Keratinocyte (primary cell): ENCODE results near the gene RIMKLA. TPM values are rescaled to one million over a fixed set of nuclear protein-coding genes. Genes with fewer than 3 reads are reported as not detected.

Source experiments
- DNase-seq: peaks from one replicate; pipeline ENCODE4 v3.0.0-alpha.2; 2011; ENCODE audit warnings: low read depth, missing footprints, low spot score
- FAIRE-seq: peaks from 2 replicates; lab custom pipeline; 2011; peaks lifted over from hg19 to GRCh38; lab: Jason Lieb, UNC
- H2AFZ ChIP-seq: 2 replicates; pipeline ENCODE4 v1.6.0; 2012; ENCODE audit warnings: low read length, control low read depth, inconsistent platforms; ENCODE audit not compliant: control insufficient read depth
- H3K27ac ChIP-seq: 2 replicates; pipeline ENCODE4 v1.5.1; 2011; ENCODE audit warnings: low read length; ENCODE audit not compliant: control insufficient read depth, insufficient read depth
- H3K27me3 ChIP-seq: 3 replicates; pipeline ENCODE4 v1.6.0; 2011; ENCODE audit warnings: low read length; ENCODE audit not compliant: control insufficient read depth, insufficient read depth; ENCODE audit errors: extremely low read depth
- H3K36me3 ChIP-seq, 2 experiments: 2 replicates in 1 of 2; 3 replicates in 1 of 2; pipeline ENCODE4 v1.5.1; 2011; ENCODE audit warnings: low read length in 2 of 2, mild to moderate bottlenecking in 1 of 2; ENCODE audit not compliant: control insufficient read depth in 2 of 2, insufficient read depth in 2 of 2; ENCODE audit errors: extremely low read depth in 1 of 2
- H3K4me1 ChIP-seq: 3 replicates; pipeline ENCODE4 v1.5.1; 2011; ENCODE audit warnings: low read length; ENCODE audit not compliant: control insufficient read depth, insufficient read depth; ENCODE audit errors: extremely low read depth
- H3K4me2 ChIP-seq: 3 replicates; pipeline ENCODE4 v1.6.0; 2011; ENCODE audit warnings: low read depth, low read length; ENCODE audit not compliant: control insufficient read depth, insufficient read depth; ENCODE audit errors: extremely low read depth
- H3K4me3 ChIP-seq, 3 experiments: fragments of 200-600 bp in 1 of 3; sonication (generic) in 1 of 3; 2 replicates in 2 of 3; 3 replicates in 1 of 3; pipeline ENCODE4 v1.5.1; 2011 to 2016; ENCODE audit warnings: low read length in 3 of 3, mild to moderate bottlenecking in 3 of 3, control low read depth in 2 of 3, inconsistent platforms in 1 of 3, low read depth in 1 of 3, mixed read lengths in 1 of 3, mixed run types in 1 of 3, moderate library complexity in 1 of 3; ENCODE audit not compliant: control insufficient read depth in 2 of 3, insufficient read depth in 2 of 3; ENCODE audit errors: extremely low read depth in 1 of 3
- H3K79me2 ChIP-seq: 2 replicates; pipeline ENCODE4 v1.6.0; 2012; ENCODE audit warnings: low read length; ENCODE audit not compliant: control insufficient read depth, insufficient read depth
- H3K9ac ChIP-seq: 3 replicates; pipeline ENCODE4 v1.6.0; 2011; ENCODE audit warnings: low read length; ENCODE audit not compliant: control insufficient read depth, insufficient read depth; ENCODE audit errors: extremely low read depth
- H3K9me1 ChIP-seq: 3 replicates; pipeline ENCODE4 v1.6.0; 2011; ENCODE audit warnings: low read length; ENCODE audit not compliant: control insufficient read depth, insufficient read depth; ENCODE audit errors: extremely low read depth
- H3K9me3 ChIP-seq: 2 replicates; pipeline ENCODE4 v1.5.1; 2012; ENCODE audit warnings: low read depth, low read length; ENCODE audit not compliant: control insufficient read depth
- H4K20me1 ChIP-seq: 3 replicates; pipeline ENCODE4 v1.6.0; 2011; ENCODE audit warnings: low read length; ENCODE audit not compliant: control insufficient read depth, insufficient read depth; ENCODE audit errors: extremely low read depth
- CTCF ChIP-seq, 3 experiments: IDR thresholded peaks in 1 of 3; conservative IDR thresholded peaks in 1 of 3; optimal IDR thresholded peaks in 1 of 3; 2 replicates in 2 of 3; 3 replicates in 1 of 3; pipeline versions ENCODE3 to v1.5.1; 2011; ENCODE audit warnings: low read length in 3 of 3, mild to moderate bottlenecking in 3 of 3, moderate library complexity in 2 of 3, control low read depth in 1 of 3, inconsistent platforms in 1 of 3; ENCODE audit not compliant: insufficient read depth in 2 of 3; ENCODE audit errors: extremely low read depth in 1 of 3
- EZH2 ChIP-seq: IDR thresholded peaks from one replicate; pipeline ENCODE4 v1.6.1; 2012; ENCODE audit warnings: inconsistent platforms, mild to moderate bottlenecking, low read length, moderate library complexity
- dilution Hi-C: fragments of 300-500 bp; cut with MboI; formaldehyde crosslinking; loops from one replicate; pipeline ENCODE4 v1.7.0; 2020; ENCODE audit warnings: low sequenced_read_pairs; ENCODE audit not compliant: extremely low pct_ligation_motif_present
- polyA plus RNA-seq, 5 experiments: library from polyadenylated mRNA; depleted of rRNA in 3 of 5; stranded (reverse) in 3 of 5; stranded (forward) in 1 of 5; unstranded in 1 of 5; fragments of >200 nt; gene quantifications; 1 replicate in 1 of 5; 2 replicates in 3 of 5; 3 replicates in 1 of 5; pipeline versions ENCODE4 v1.2.1 to v1.2.3, GENCODE V29; 2011 to 2012; ENCODE audit warnings: missing spikeins in 2 of 5, low read depth in 1 of 5, low replicate concordance in 1 of 5

RIMKLA gene
- polyA plus RNA-seq, 1 donor (not counting 4 experiments of a cell fraction or from before 2014, with no cell fraction given): not detected

GRCh38 chr1:42364542-42364941, 16.1 kb upstream of the RIMKLA start:
- H3K9ac ChIP-seq: no peak overlapping the region
- no peaks in the 10 kb centered on the region for H3K9me1 ChIP-seq
- dilution Hi-C loops: no loop called here
- H2AFZ ChIP-seq: no peak overlapping the region
- no peaks in the 10 kb centered on the region for H3K9me3 ChIP-seq
- H3K4me2 ChIP-seq: no peak overlapping the region
- no peaks in the 10 kb centered on the region for H3K79me2 ChIP-seq
- no peaks in the 10 kb centered on the region for H3K36me3 ChIP-seq
- no peak overlapping the region for H3K27ac ChIP-seq
- DNase-seq (no peak), FAIRE-seq (no peak)
- no peaks in the 10 kb centered on the region for H3K4me1 ChIP-seq
- no peaks in the 10 kb centered on the region for H3K27me3 ChIP-seq
- TF ChIP-seq CTCF (optimal IDR thresholded peaks at IDR 0.05 in 1 of 3, IDR thresholded peaks at IDR 0.05 in 1 of 3, conservative IDR thresholded peaks at IDR 0.05 in 1 of 3; ENCODE audit: extremely low read depth in 1 of 3, insufficient read depth in 2 of 3, low read length in 3 of 3) (no peak), EZH2 (no peak)
- H3K4me3 ChIP-seq: no peak overlapping the region
- H4K20me1 ChIP-seq: no peaks in the 10 kb centered on the region

- H3K4me1 ChIP-seq: no peaks in the 10 kb centered on the region
- dilution Hi-C loops: no loop called here
- FAIRE-seq: no peak
Observed at GRCh38 chr1:42365118-42365517, 15.5 kb upstream of the RIMKLA start.

More at GRCh38 chr1:42365118-42365517, 15.5 kb upstream of the RIMKLA start:
- no peak overlapping the region for H3K4me3 ChIP-seq
- no peaks in the 10 kb centered on the region for H3K79me2 ChIP-seq
- TF ChIP-seq EZH2: no peak
- TF ChIP-seq CTCF (optimal IDR thresholded peaks at IDR 0.05 in 1 of 3, IDR thresholded peaks at IDR 0.05 in 1 of 3, conservative IDR thresholded peaks at IDR 0.05 in 1 of 3; ENCODE audit: extremely low read depth in 1 of 3, insufficient read depth in 2 of 3, low read length in 3 of 3): no peak
- H3K9me3 ChIP-seq: no peaks in the 10 kb centered on the region
- no peaks in the 10 kb centered on the region for H3K36me3 ChIP-seq
- no peak overlapping the region for H2AFZ ChIP-seq
- H3K27me3 ChIP-seq: no peaks in the 10 kb centered on the region
- H3K27ac ChIP-seq: no peak overlapping the region
- H3K9ac ChIP-seq: no peak overlapping the region
- no peak overlapping the region for H3K4me2 ChIP-seq
- DNase-seq: no peak
- H4K20me1 ChIP-seq: no peaks in the 10 kb centered on the region
- H3K9me1 ChIP-seq: no peaks in the 10 kb centered on the region
